Bronchial epithelial cell (primary cell): ENCODE data around the gene ADAMTS14. TPM values are rescaled to one million over a fixed set of nuclear protein-coding genes. Genes with fewer than 3 reads are reported as not detected.

Source experiments
- DNase-seq: peaks from one replicate; pipeline ENCODE4 v3.0.0-alpha.2; 2010; ENCODE audit warnings: low read depth
- FAIRE-seq: peaks from 2 replicates; lab custom pipeline; 2011; peaks lifted over from hg19 to GRCh38; lab: Jason Lieb, UNC
- H3K27me3 ChIP-seq: 2 replicates; pipeline ENCODE4 v1.5.1; 2011; ENCODE audit warnings: low read length; ENCODE audit not compliant: control insufficient read depth, insufficient read depth
- H3K36me3 ChIP-seq: 2 replicates; pipeline ENCODE4 v1.5.1; 2011; ENCODE audit warnings: low read length; ENCODE audit not compliant: control insufficient read depth, insufficient read depth
- H3K4me3 ChIP-seq: 2 replicates; pipeline ENCODE4 v1.5.1; 2011; ENCODE audit warnings: mild to moderate bottlenecking, low read depth, low read length, control low read depth
- CTCF ChIP-seq: IDR thresholded peaks from 2 replicates; pipeline ENCODE4 v1.5.1; 2011; ENCODE audit warnings: mild to moderate bottlenecking, moderate library complexity, low read length, control low read depth, inconsistent platforms; ENCODE audit not compliant: insufficient read depth, severe bottlenecking
- total RNA-seq: library from RNA; depleted of rRNA; stranded (reverse); fragments of >200 nt; gene quantifications from 2 replicates; pipeline ENCODE4 v1.2.1, GENCODE V29; 2014

ADAMTS14 gene
- total RNA-seq, 1 donor from 2014 or later, result 0.26 TPM

DNA sequence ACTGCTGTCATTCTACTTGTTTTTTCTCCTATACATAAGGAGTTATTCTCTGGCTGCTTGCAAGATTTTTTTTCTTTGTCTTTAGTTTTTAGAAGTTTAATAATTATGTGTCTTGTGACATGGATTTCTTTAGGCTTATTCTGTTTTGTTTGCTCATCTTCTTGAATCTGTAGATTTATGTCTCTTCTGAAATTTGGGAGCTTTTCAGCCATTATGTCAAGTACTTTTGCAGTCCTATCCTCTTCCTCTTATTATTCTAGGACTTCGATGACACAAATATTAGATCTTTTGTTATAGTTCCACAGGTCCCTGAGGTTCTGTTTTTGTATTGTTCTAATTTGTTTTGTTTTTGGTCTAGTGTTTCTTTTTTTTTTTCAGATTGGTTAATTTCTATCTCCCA lies 129.5 kb downstream of the ADAMTS14 start:
- FAIRE-seq (no peak), DNase-seq (no peak)
- TF ChIP-seq CTCF, result no peak
- no peaks in the 10 kb centered on the region for H3K36me3 ChIP-seq
- no peak overlapping the region for H3K4me3 ChIP-seq
- H3K27me3 ChIP-seq, result no peaks in the 10 kb centered on the region

GRCh38 chr10:70803775-70804420 lies 131.6 kb downstream of the ADAMTS14 start:
- Histone ChIP-seq H3K36me3 (no peaks in the 10 kb centered on the region), H3K4me3 (no peak overlapping the region), H3K27me3 (no peaks in the 10 kb centered on the region)
- DNase-seq (peak; percentile 73), FAIRE-seq (peak; percentile 94)
- TF ChIP-seq CTCF, result no peak

DNA sequence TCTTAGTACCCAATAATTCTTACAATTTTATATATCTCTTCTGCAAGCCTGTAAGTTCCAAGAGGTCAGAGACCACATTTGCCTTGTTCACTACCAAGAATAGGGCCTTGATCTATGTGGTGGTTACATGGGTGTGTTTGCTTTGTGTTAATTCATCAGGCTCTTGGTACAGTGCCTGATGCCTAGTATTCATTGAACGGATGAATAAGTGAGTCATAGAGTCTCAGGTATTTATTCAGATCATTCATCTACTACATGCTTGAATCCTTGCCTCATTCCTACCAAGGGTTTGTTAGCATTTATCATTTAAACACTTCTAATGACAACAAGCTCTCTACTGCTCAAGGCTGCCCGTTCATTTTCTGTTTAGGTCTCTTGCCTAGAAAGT lies 132.1 kb downstream of the ADAMTS14 start:
- no peaks in the 10 kb centered on the region for H3K27me3 ChIP-seq
- DNase-seq (peak; percentile 93), FAIRE-seq (no peak)
- TF ChIP-seq CTCF, result no peak
- H3K36me3 ChIP-seq, result no peaks in the 10 kb centered on the region
- no peak overlapping the region for H3K4me3 ChIP-seq

DNA sequence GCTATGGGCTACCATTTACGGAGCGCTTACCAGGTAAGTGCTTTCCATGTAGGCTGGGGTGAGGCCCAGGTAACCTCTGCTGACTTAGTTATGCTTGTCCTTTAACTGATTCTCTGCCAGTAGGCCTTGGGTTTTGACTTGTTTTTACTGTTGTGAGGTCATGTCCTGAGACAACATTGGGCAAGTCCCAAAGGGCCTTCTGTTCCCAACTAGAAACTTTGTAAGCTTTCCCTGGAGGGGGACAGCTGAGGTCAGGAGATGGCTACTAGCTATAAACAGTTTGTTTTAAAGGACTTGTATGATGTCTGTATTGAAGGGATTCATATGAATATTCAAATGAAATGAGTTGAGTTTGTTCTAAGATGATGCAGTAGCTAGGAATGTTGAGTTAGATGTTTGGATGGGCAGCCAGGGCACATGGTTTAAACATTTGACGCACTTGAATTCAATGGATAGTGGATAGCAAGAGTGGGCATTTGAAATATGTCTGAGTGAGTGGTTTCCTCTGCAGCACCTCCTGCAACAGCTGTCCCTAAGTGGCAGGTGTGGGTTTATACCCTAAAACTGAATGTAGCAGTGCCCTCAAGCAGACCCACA lies 133.4 kb downstream of the ADAMTS14 start:
- Histone ChIP-seq H3K27me3 (no peaks in the 10 kb centered on the region), H3K4me3 (no peak overlapping the region), H3K36me3 (no peaks in the 10 kb centered on the region)
- no peak for TF ChIP-seq CTCF
- peak; percentile 62 for FAIRE-seq
- no peak for DNase-seq

GRCh38 chr10:70806841-70807240 lies 134.5 kb downstream of the ADAMTS14 start:
- Histone ChIP-seq H3K4me3 (no peak overlapping the region), H3K27me3 (no peaks in the 10 kb centered on the region), H3K36me3 (no peaks in the 10 kb centered on the region)
- FAIRE-seq (no peak), DNase-seq (no peak)
- no peak for TF ChIP-seq CTCF
